Subcutaneous adipose tissue (tissue), 4 donors: ENCODE data around the gene DHX30. TPM values are rescaled to one million over a fixed set of nuclear protein-coding genes. Genes with fewer than 3 reads are reported as not detected.

Experiments used
- total RNA-seq, 4 donors: library from RNA; depleted of rRNA; stranded (reverse); fragments of >200 nt; gene quantifications; one replicate each; pipeline ENCODE4 v1.1.0, GENCODE V29; 2016
- TF ChIP-seq, protein P1 (sequence below): fragments of 450-650 bp; IDR thresholded peaks from one replicate; pipeline ENCODE4 v1.5.1; 2016; ENCODE audit warnings: low read depth, mild to moderate bottlenecking, control low read depth, antibody characterized with exemption, moderate library complexity

DHX30 gene
- total RNA-seq, 4 donors from 2014 or later, result 31.4 to 59.3 (median 41.2) TPM

- TF ChIP-seq, protein P1, sequence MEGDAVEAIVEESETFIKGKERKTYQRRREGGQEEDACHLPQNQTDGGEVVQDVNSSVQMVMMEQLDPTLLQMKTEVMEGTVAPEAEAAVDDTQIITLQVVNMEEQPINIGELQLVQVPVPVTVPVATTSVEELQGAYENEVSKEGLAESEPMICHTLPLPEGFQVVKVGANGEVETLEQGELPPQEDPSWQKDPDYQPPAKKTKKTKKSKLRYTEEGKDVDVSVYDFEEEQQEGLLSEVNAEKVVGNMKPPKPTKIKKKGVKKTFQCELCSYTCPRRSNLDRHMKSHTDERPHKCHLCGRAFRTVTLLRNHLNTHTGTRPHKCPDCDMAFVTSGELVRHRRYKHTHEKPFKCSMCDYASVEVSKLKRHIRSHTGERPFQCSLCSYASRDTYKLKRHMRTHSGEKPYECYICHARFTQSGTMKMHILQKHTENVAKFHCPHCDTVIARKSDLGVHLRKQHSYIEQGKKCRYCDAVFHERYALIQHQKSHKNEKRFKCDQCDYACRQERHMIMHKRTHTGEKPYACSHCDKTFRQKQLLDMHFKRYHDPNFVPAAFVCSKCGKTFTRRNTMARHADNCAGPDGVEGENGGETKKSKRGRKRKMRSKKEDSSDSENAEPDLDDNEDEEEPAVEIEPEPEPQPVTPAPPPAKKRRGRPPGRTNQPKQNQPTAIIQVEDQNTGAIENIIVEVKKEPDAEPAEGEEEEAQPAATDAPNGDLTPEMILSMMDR, result no peak
Measured at GRCh38 chr3:47870156-47870555, 67.2 kb downstream of the DHX30 start.

GRCh38 chr3:47870702-47871260, 67.8 kb downstream of the DHX30 start:
- TF ChIP-seq, protein P1, result no peak

- TF ChIP-seq, protein P1, result no peak
Measured at GRCh38 chr3:47871389-47871788, 68.5 kb downstream of the DHX30 start.

DNA sequence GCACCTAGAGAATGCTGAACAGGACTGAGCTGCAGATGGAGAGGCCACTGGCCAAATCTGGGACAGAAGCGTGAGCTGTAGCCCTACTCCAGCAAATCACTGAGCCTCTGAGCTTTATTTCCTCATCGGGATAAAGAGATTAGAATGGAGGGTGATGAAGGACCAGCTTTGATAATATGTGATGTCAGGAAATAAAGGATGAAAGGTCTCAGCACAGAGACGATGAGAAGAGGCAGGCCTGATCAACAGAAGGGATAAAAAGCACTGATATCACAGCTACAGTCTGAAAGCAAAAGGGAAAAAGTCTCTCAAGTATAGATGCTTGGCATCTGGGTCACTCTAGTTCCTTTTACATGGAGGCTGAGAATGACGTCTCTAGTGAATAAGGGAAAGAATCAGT, 70.0 kb downstream of the DHX30 start:
- TF ChIP-seq, protein P1, result no peak

DNA sequence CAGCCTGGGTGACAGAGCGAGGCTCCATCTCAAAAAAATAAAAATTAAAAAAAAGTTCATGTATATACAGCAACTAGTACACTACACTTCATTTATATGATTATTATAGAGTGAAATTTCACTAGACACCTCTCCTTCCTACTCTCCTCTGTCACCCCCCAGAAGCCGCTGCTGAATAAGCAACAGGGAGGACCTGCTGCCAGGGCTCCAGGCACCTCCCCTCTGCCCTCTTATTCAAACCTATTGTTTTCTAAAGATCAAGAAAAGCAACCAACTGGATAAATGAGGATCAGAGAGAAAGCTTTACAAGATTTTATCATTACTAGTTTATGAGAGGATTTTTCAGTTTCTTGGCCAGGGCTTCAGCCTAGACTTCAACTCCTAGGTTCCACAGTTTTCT, 71.5 kb downstream of the DHX30 start:
- TF ChIP-seq, protein P1, result no peak

DNA sequence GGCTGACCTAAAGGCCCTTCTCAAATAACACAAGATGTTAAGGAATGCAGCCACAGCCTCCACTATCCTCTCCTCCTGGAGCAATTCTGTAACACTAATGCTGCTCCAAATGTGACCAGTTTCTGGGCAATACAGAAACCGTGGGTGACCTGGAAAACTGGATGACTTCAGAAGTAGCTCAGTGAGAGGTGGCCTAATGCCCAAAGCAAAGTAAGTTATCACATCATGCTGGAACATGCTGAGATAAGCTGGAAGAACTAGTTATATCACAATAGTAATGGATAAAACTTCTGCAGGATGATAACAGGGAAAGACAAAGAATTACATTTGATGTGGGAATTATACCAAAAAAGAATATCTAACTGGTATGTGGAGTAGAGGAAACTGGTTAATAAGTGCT, 72.0 kb downstream of the DHX30 start:
- TF ChIP-seq, protein P1, result no peak

DNA sequence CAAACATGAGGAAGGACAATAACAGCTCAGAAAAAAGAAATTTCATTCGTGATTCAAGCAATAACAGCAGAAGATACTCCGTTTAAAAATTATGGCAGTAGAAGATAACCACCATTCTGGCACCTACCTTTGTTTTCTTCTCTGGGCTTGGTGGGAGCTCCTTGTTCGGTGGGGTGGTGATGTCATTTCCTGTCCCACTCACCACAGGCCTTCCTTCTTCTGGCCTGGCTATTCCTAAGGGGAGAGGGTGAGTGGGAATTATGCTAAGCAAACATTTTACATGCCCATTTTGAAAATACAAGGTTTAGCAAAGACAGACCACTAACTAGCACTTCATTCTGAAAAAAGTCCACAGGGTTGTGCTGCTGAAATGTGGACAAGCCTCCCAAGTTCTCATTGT, 74.4 kb downstream of the DHX30 start:
- TF ChIP-seq, protein P1, result no peak
